ENCODE measurements around the gene GNAL.
"Not testable (repeated sequence)": the region's sequence is repeated elsewhere in the genome, so short reads cannot be mapped to it uniquely, and the experiment has no call there.

GNAL gene

GRCh38 chr18:11688972-11689668, at the start of gene GNAL:
Gene GNAL (plus strand): TSS chr18:11689264. CDS start chr18:11689564, 300 bp downstream.
- peak; percentile 34 for DNase-seq

DNA sequence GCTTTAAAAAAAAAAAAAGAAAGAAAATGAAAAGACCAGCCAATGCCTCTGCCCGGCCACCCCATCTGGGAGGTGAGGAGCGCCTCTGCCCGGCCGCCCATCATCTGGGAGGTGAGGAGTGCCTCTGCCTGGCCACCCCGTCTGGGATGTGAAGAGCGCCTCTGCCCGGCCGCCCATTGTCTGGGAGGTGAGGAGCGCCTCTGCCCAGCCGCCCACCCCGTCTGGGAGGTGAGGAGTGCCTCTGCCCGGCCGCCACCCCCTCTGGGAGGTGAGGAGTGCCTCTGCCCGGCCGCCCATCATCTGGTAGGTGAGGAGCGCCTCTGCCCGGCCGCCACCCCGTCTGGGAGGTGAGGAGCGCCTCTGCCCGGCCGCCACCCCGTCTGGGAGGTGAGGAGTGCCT, 41.8 kb upstream of the GNAL start:
- DNase-seq = not testable (repeated sequence)

GRCh38 chr18:11647804-11648203, 41.3 kb upstream of the GNAL start:
- DNase-seq = not testable (repeated sequence)

DNA sequence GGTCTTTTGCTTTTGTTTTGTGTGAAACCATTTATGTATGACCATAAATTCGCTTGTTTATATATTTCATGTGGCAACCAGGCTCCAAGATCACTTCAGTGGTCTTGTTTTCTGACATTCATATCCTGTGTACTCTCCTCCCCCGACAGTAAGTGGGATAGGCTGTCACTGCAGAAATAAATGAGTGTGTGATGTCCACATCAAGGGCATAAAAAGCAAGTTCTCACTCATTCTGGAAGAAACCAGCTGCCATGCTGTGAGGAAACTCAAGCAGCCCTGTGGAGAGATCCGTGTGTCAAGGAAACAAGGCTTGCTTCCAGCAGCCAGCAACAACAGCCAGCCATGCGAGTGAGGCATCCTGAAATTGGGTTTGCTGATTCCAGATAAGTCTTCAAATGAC, 39.2 kb upstream of the GNAL start:
- DNase-seq = no peak

DNA sequence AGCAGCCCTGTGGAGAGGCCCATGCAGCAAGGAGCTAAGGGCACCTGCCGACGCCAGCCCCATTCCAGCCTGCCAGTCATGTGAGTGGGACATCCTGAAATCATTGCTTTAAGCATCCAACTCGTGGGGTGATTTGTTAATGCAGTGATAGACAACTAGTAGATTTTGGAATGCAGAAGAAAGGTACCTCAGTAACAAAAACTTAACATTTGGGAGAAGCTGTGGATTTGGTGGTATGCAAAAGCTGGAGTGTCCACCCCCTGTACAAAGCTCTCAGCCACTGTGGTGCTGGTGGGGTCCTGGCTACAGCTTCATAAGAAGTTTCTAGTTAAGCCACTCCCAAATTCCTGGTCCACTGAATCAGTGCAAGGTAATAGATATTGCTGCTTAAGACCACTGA, 37.2 kb upstream of the GNAL start:
- DNase-seq = no peak

DNA sequence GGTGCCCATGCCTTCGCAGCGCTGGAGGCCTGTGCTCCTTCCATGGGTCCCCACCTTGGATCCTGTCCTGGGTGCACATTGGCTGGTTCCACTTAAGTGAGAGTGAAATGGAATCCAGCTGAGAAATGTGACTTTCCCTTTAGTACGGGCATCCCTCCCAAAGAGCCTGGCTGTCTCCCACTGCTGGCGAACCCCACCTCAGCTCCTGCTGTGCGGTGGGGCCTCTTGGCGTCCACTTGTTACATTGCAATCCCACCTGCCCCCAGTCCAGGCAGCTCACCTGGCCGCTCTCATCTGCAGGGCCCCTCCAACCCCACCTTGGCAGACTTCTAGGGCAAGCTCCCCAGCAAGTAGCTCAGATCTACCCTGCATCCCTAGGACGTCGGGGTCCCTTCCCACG, 35.5 kb upstream of the GNAL start:
- DNase-seq = no peak

DNA sequence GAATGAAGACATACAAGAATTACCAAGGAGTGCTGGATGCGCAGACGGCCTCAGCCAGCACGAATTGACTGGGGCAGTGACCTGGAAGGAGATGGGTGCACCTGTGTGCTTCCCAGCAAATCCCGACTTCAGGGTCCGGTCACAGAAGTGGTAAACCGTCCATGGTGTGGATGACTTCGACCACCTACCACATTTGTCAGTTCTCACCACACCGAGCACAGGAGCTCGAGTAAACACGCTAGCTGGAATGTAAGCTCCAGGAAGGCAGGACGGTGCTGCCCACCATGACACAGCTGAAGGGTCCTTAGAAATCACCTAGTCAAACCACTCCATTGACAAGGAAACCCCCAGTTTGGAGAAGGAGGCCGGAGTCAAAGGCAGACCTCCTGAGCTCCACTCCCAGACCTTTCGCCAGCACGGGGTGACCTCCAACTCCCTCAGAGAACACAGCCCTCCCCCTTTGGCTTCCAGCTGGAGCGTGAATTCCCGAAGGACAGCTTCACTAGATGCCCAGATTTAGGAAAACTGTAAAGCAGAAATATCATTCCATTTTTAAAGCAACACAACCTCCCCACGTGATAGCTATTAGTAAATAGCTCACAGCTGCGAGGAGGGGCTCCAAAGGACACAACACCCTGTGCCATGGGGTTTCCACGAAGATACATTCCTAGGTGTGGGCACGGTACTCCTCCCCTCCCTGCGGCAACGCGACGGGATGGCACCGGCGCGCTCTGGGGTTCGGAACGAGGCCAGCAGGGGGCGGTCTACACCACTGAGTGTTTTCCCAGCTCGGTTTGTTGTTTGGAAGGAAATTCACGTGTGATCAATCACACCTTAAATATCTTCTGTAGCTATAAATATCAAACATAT, 34.1 kb upstream of the GNAL start:
- no peak for DNase-seq

- DNase-seq = no peak
These were observed 33.5 kb upstream of the GNAL start for GRCh38 chr18:11655606-11655932.

DNA sequence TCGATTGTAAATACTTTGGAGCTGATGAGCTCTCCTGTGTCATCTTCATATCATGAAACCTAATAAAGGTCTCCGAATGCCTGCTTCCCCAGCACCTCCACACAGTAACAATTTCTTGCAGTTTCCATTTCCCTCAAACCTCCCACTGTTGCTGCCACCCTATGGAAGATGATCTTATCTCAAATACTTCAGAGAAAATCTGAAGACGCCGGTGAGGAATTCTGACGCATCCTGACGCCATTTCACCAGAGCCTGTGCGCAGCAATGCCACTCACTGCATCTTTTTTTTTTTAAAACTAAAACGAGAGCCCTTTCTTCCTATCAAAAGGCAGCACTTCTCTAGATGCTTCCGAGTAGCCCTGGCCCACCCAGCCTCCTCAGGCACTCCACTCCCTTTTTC, 31.9 kb upstream of the GNAL start:
- no peak for DNase-seq

- DNase-seq = no peak
These were observed 31.5 kb upstream of the GNAL start for GRCh38 chr18:11657554-11657953.

DNA sequence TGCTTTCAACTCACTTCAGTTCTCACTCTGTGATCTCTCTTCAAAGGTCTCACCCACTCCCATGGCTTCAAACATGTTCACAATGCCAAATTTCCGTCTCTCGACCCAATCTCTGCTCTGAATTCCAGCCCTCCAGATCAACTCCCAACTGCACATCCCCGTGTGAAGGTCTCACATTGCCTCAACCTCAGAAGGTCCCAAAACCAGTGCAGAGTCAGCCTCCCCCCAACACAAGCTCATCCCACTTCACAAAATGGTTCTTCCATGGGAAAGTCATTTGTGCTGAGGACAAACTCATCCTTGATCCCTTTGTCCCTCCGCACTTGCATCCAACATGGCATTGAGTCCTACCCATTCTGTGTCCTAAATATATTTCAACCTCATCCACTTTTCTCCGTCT, 31.0 kb upstream of the GNAL start:
- DNase-seq = no peak

GRCh38 chr18:11658989-11659388, 30.1 kb upstream of the GNAL start:
- DNase-seq = no peak

GRCh38 chr18:11660691-11661090, 28.4 kb upstream of the GNAL start:
- DNase-seq = no peak

- DNase-seq = no peak
These were observed 27.6 kb upstream of the GNAL start for GRCh38 chr18:11661430-11661829.

GRCh38 chr18:11663439-11664029, 25.5 kb upstream of the GNAL start:
- no peak for DNase-seq

GRCh38 chr18:11664286-11664685, 24.8 kb upstream of the GNAL start:
- DNase-seq = no peak

DNA sequence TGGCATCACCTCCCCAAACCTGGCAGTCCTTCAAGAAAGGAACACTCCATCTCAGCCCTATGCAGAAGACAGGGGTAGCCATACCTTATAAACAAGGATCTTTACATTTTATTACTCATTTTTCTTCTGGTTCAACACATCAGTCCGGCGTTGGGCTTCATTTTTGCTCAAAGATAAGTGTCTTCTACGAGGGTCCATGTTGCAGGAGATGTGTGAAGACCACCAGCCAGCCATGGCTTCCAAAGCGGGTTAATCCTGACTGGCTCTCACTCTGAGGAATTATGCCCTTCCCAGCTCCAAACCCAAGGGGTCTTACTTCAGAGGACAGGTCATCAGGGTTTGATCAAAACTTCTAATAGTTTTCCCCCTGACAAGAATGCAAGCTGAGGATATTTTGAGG, 23.9 kb upstream of the GNAL start:
- DNase-seq = no peak

DNA sequence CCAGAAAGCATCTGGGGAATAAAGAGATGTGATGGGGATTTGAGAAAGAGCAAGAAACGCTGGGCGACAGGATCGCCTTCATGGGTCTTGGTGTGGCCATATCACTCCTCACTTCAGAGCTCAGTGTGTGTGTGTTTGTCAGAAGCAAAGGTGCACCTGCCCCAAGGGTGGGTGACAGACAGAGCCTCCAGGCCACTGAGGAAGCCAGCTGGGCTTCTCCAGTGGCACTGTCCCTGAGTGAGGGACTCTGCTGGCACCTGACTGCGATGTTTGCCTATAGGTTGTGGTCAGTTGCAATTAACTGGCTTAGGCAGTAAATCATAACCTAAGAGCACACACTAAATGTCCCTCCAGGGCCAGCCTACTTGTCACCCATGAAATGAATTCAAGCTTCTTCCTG, 23.5 kb upstream of the GNAL start:
- DNase-seq = no peak

DNA sequence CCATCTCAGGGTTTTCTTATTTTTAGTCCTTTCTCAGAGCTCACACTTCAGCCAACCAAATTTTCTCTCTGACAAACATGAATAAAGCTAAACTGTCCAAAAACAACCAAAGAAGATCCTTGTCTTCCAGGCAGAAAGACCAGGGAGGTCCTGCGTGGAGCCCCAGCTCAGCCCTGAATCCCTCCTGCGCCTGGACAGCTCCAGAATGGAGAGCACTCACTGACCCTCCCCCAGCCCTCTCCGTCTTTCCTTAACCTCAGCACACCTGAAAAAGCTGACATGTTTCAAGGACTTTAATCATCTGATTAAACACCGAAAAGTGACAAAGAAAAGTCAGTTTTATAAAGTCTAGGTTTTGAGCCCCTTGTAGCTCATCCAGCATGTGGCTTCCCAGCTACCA, 22.9 kb upstream of the GNAL start:
- no peak for DNase-seq

DNA sequence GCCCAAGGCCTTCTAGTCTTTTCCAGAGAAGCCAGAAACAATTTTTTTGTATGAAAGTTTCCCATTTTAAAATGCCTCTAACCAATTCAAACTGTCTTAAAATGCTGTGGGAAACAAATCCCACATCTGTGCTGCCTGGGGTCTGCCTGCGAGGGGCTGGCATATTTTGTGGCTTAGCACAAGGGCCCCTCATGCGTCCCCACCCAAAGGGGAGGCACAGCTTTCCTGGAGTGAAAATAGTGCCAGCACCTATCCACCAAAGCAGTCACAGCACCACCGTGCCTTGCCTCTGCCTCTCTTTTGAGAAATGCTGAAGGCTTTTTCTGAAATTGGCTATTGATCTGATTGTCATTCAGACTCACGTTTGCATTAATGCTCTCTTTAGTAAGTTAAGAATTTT, 22.2 kb upstream of the GNAL start:
- no peak for DNase-seq

- no peak for DNase-seq
These were observed 21.5 kb upstream of the GNAL start for GRCh38 chr18:11667578-11667977.

DNA sequence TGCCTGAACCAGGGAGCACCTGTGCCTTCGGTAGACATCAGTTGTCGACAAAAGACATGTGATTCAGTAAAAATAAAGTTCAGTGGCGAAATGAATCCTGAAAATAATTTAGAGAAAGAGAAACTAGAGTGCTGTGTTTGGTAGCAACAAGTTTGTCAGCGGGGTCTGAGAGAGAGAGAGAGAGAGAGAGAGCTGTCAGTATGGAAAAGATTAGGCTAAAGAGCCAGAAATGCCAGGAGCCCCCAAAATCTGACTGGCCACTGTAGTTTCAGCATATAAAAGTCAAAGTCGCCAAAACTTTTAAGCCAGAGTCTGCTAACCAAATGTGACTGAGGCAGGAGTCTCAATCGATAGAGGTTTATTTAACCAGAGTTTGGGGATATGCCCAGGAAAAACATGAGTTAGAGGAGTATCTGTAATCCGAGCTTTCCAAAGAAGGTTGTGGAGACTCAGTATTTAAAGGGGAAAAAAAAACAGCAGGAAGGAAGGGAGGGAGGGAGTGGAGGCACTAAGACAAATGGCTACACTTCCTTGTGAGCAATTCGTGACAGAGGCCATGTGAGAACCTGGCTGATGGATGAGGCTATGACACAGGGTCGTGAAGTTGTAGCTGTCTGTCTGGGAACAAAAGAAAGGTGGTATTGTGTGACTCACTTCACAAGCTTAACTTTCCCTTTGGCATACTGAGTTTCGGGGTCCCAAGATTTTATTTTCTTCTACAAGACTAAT, 20.5 kb upstream of the GNAL start:
- DNase-seq = no peak

DNA sequence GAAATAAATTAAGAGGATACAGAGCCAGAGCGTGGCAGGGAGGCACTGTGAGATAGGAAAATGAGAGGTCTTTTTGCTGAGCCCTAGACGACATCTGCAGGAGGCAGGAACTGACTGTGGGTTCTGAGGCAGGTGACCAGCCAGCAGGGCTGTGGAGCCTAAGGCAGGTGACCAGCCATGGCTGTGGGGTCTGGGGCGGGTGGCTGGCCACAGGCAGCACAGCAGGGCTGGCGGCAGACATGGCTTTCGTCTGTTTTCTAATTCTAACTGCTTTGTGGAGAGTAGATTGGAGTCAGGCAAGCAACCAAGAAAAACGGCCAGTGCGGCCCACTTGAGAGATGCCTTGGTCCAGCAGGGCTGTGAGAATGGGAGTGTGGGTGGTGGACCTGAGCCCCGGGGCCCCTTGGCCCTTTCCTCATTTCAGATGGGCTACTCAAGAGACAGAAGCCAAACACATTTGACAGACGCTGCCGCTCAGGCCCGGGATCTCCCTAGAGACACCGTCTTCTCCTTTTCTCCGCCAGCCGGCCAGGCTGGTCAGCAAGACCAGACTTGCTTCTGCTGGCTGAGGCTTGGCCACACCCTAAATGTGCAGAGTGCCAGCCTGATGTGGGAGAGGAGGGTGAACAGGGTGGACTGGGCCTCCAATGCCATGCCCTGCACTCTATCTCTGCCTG, 19.7 kb upstream of the GNAL start:
- DNase-seq = no peak

Data from DMS153 (cell line).